LHCN-M2 (cell line): Measurements from ENCODE around the gene RPL9. TPM values are rescaled to one million over a fixed set of nuclear protein-coding genes. Genes with fewer than 3 reads are reported as not detected.

Source experiments
- DNase-seq: peaks from one replicate; pipeline ENCODE4 v3.0.0-alpha.2; 2012; ENCODE audit warnings: low read depth
- polyA plus RNA-seq: library from polyadenylated mRNA; unstranded; fragments of >200 nt; gene quantifications from one replicate; pipeline ENCODE4 v1.2.1, GENCODE V29; 2012; ENCODE audit warnings: missing spikeins
- total RNA-seq: library from RNA; depleted of rRNA; stranded (reverse); fragments of >200 nt; gene quantifications from 2 replicates; pipeline ENCODE4 v1.2.3, GENCODE V29; 2014; rRNA removed

The RPL9 gene
- 2,563 and 3,780 TPM in 2 replicates for total RNA-seq
- 1,483 TPM for polyA plus RNA-seq

DNA sequence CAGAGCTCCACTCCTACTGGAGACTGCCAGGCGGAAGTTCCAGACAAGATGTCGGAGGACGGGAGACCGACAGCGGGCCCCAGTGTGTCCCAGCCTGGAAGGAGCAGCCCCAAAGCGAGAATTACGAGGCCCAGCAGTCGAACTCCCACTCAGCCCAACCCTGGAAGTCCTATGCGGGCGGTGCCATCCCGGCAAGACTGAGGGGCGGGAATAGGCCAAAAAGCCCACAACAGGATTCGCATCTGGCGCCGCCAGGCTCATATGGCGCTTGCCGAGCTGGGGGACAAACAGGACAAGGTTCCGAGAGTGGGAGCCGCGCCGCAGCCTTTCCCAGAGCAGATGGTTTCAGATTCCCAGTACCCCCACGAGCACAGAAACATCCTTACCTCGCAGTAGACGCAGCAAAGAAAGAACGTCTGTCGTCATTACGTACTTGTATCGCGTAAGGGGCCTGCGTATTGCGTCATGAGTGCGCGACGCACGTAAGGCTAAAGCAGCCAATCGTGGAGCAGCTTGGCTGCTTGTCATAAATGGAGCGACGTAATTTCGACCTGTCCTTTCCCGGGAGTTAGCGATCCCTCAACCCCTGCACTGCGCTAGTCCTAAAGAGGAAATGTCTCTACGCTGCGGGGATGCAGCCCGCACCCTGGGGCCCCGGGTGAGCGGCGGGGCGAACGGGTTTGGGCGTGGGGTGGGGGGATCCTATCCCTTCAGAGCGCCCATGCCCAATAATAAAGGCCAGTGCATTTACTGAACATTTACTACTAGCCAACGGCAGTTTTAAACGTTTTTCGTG, at the start of gene RPL9, which contains the start of gene LIAS:
Gene RPL9, minus strand, starts transcription at position 418 of the 796 bp plus-strand sequence. CDS start 483 bp downstream, outside the sequence.
Gene LIAS, plus strand, starts transcription at position 552 of the 796 bp plus-strand sequence. Its CDS starts 62 bp downstream, at position 614.
- DNase-seq = peak; percentile 98

DNA sequence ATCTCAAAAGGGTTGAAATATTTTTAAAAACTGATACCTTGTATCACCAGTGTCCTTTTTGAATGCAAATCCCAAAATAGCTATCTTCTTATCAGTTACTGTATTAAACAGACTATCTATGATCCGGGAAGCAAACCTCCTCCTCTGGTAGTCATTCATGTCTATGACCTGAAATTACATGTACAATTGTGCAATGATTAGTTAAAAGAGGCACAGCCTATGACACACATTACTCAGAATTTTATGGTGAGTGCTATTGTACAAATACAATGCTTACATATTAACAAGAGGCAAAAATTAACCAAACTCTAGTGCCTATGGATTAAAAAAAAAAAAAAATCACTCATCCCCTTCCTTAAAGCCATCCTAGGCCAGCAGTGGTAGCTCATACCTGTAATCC, 46.9 kb upstream of the RPL9 start:
- DNase-seq = no peak

GRCh38 chr4:39504538-39504937, 45.8 kb upstream of the RPL9 start:
- DNase-seq = no peak

DNA sequence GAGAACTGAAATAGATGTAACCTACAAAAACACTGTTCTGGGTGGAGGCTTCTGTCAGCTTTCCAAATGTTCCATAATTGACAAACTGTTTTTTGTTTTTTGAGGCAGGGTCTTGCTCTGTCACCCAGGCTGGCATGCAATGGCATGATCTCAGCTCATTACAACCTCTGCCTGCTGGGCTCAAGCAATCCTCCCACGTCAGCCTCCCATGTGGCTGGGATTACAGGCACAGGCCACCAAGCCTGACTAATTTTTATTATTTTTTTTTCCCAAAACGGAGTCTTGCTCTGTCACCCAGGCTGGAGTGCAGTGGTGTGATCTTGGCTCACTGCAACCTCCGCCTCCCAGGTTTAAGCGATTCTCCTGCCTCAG, 43.9 kb upstream of the RPL9 start:
- peak; percentile 14 for DNase-seq

DNA sequence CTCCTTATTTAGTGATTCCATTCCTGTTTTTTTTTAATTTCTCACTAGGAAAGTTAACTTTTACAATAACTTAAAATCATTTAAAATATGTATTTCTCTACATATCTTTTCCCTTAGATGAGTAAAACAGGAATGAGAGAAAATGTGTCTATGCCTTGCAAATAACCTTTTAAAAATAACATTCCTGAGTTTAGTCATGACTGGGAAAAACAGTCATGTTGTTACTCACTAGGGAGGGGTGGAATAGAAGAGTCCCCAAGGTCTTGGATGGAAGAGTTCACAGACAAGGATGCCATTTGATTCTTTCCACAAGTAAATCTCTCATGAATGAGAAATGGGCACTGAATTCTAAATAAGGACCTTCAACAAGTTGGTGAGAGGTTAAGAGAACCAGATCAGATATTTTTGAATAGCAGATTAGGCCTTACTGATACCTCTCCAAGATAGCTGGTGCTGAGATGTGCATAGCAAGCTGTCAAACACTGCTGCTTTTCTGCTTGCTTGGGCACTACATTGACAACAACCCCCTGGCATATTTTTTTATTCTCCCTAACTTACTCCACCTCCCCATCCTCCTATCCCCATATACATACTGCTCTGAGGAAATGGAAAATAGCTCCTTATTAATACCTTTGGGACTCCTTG, 43.4 kb upstream of the RPL9 start:
- peak; percentile 85 for DNase-seq

GRCh38 chr4:39498727-39499020, 40.0 kb upstream of the RPL9 start:
- DNase-seq = no peak

DNA sequence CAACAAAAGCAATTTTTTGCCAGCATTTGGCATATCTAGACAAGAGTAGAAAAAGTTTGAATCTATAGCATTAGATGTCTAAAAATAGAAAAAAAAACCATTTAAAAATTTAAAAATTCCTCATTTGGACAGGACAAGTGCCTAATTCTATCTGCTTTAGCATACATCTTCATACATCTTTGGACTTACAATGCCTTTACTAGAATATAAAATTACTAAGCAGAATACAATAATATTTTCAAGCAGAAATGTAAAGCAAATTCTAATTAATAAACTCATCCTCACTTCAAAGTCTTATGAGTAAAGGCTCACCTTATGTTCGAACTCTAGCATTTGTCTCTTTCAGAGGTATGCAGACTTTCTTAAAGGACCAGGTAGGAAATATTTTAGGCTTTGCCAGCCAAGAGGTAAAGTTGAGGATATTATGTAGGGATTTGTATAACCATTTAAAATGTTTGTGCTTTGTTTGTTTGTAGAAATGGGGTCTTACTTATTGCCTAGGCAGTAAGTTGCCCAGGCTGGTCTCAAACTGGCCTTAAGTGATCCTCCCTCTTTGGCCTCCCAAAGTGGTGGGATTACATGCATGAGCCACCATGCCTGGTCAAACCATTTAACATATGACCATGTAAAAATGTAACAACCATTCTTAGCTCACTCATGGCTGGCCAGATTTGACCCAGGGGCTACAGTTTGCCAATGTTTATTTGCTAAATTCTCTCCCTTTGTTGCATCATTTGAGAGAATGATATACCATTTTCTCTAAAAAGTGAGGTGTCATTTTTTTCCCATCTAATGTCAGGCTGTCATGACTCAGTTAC, 39.4 kb upstream of the RPL9 start:
- no peak for DNase-seq

DNA sequence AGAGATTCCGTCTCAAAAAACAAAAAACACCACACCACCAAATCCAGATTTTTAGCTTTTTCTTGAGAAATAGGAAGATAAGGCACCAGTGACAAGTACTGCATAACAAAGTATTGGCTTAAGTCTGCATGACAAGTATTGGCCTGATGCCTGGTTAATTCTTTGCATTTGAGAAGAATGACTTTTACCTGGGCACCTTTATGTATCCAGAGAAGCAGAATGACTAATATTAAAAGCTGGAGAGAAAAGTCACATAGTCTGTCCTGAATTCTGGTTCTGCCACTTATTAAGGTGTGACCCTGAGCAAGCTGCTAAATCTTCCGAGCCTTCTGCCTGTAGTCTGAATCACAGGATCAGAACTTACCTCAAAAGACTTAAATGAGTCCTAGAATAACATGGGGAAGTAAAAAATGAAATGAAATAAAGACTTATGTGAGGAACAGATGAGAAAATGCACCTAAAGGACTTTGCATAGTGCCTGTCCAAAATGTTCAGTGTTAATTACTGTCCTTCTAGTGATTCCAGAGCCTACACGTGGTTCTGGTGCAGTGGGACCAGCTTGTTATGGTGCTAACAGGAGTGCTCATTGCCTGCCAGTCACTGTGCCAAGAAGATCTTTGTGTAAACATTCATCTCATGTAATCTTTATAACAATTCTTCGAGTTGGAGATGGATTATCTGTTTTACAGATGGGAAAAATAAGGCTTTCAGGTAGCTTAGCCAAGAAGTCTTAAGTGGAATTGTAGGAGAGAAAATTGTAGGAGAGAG, 36.9 kb upstream of the RPL9 start:
- DNase-seq = no peak

GRCh38 chr4:39494354-39494753, 35.6 kb upstream of the RPL9 start:
- no peak for DNase-seq

- no peak for DNase-seq
Observed at GRCh38 chr4:39490322-39490721, 31.6 kb upstream of the RPL9 start.

DNA sequence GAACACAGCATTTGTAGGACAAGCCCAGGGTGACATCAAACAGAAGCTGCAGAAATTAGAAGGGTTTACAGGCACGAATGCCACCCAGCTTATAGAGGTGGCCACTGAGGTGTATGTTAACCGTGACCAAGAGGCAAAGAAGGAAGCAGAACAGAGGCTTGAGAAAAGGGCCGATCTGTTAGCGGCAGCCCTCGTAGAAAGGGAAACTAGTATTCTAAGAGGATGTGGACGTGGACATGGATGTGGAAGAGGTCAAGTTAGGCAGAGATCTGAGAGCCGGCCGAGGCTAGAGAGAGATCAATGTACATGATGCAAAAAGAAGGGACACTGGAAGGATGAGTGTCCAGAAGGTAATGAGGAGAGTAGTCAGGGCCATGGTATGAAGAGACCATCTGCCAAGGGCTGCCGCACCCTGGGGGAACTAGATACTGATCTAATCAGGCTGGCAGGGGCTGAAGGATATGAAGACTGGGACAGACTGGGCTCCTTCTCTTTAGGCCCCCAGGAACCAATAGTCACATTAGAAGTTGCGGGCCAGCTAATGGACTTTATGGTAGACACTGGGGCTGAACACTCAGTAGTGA, 27.6 kb upstream of the RPL9 start:
- no peak for DNase-seq

- DNase-seq = no peak
Observed at GRCh38 chr4:39484582-39485272, 26.0 kb upstream of the RPL9 start.

DNA sequence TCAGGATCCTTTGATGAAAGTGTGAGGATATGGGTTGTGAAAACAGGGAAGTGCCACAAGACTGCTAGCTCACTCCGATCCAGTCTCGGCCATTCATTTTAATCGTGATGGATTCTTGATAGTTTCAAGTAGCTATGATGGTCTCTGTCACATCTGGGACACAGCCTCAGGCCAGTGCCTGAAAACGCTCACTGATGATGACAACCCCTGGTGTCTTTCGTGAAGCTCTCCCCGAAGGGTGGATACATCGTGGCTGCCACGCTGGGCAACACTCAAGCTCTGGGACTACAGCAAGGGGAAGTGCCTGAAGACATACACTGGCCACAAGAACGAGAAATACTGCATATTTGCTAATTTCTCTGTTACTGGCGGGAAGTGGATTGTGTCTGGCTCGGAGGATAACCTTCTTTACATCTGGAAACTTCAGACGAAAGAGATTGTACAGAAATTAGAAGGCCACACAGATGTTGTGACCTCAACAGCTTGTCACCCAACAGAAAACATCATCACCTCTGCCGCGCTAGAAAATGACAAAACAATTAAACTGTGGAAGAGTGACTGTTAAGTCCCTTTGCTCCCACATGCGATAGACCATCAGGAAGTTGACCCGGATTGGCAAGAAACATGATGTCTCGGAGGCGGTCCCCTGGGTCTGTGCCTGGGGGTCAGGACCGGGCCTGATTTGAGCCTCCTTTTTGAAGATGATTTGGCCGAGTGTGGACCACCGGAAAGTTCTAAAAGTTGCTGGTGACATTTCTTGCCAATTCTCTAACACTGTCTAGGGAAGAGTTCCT, 22.4 kb upstream of the RPL9 start:
- no peak for DNase-seq

- DNase-seq = no peak
Observed at GRCh38 chr4:39480251-39480650, 21.5 kb upstream of the RPL9 start.

DNA sequence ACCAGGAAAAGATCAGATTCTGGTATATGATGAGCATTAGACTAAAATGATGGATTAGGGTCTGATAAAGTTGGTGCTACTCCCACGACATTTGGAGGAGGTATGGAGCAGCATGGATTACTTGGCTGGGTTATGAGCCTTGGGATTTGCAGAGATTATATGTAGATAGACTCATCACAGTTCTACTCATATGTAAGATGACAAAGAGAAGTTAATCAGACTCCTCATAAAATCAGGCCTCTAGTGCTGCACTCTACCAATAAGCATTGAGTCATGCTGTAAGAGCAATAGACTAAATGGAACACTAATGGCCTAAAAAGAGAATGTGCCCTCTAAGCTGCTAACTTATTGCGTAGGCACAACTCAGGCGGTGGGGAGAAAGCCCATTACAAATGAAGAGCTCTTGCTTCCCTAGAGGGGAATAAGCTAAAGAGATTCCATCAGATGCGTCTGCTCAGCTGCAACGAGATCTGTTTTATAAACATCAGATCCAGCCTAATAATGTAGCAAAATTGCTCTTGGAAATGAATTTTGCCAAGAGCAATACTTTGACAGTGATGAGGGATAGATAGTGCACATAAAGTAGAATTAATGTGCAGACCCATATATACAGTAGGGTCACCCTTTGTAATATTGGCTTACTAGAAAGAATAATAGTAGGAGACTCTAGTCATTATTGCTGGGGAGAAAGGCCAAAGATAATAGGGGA, 17.6 kb upstream of the RPL9 start:
- DNase-seq = no peak

- no peak for DNase-seq
Observed at GRCh38 chr4:39472396-39472795, 13.7 kb upstream of the RPL9 start.

GRCh38 chr4:39470402-39470801, 11.7 kb upstream of the RPL9 start:
- DNase-seq = no peak

DNA sequence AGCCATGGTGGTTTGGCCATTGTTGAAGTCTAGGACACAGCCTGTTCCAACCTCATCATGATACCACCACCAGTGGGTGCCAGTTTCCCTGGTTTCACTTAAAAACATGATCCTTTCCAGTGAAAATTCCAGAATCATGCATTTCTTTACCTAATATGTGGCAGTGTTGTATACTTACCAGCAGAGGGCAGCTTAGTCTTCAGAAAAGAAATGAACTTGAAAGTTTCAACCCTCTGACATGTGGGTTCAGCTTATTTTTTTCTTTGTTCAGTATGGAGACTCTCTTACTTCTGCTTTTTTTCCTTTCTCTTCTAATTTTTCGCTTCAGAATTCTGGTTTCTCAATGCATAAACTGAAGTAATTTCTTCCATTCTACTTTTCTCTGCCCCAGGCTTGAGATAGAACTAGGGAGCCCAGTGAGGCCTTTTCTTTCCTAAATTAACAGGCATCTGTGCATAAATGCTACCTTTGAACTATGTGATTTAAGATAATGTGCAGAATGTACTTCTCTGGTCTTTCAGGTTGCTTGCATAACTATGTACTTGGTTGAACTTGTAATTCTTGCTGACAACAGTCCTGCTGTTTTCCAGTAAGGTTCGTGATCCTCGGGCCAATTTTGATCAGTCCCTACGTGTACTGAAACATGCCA, 10.8 kb upstream of the RPL9 start:
- peak; percentile 91 for DNase-seq

DNA sequence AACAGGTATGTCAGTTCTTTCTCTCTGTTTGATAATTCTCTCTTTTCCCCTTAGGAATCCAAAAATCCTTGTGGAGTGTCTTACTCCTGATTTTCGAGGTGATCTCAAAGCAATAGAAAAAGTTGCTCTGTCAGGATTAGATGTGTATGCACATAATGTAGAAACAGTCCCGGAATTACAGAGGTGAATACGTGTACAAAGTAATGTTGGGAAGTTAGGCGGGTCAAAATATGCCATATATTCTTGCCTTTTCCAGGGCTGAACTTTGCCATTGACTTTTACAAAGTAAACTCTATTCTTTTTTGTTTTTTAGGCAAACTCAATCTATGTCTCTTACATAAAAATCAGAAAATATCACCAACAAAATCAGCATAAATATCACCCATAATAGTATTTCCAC, 8.7 kb upstream of the RPL9 start:
- DNase-seq = no peak
